HUES64 (cell line): ENCODE results near the gene MYO18A.

Source experiments
- H3K27ac ChIP-seq: 2 replicates; pipeline ENCODE4 v1.7.0; 2013; ENCODE audit warnings: low read depth, low read length, inconsistent platforms
- H3K27me3 ChIP-seq: 2 replicates; pipeline ENCODE4 v1.6.1; 2013; ENCODE audit warnings: mild to moderate bottlenecking, low read length; ENCODE audit not compliant: insufficient read depth
- H3K36me3 ChIP-seq: 2 replicates; pipeline ENCODE4 v1.6.1; 2013; ENCODE audit warnings: mild to moderate bottlenecking, low read length; ENCODE audit not compliant: insufficient read depth
- H3K4me1 ChIP-seq: 2 replicates; pipeline ENCODE4 v1.6.1; 2013; ENCODE audit warnings: mild to moderate bottlenecking, low read length, moderate library complexity; ENCODE audit not compliant: insufficient read depth
- H3K4me3 ChIP-seq: 2 replicates; pipeline ENCODE4 v1.5.1; 2013; ENCODE audit warnings: mild to moderate bottlenecking, low read length, moderate library complexity
- H3K9ac ChIP-seq: 2 replicates; pipeline ENCODE4 v1.6.1; 2013; ENCODE audit warnings: mild to moderate bottlenecking, low read depth, low read length
- H3K9me3 ChIP-seq: 2 replicates; pipeline ENCODE4 v1.6.1; 2013; ENCODE audit warnings: low read depth, low read length; ENCODE audit not compliant: insufficient read depth
- WGBS: fragments of 150-250, 120-280 bp; methylation state at CpG from one replicate; pipeline ENCODE4 v1.1.7; 2013; ENCODE audit warnings: missing lambda C conversion rate; 5-methylcytosine and 5-hydroxymethylcytosine counted together

MYO18A gene

GRCh38 chr17:29073045-29073444 is 107.2 kb downstream of the MYO18A start:
- no peaks in the 10 kb centered on the region for H3K36me3 ChIP-seq
- H3K27me3 ChIP-seq: no peaks in the 10 kb centered on the region
- 87% methylated on average over 2 of the region's 2 CpGs for WGBS

GRCh38 chr17:29071303-29071702 is 108.9 kb downstream of the MYO18A start:
- H3K9ac ChIP-seq: no peak overlapping the region
- no peak overlapping the region for H3K4me3 ChIP-seq
- no peak overlapping the region for H3K27ac ChIP-seq
- H3K27me3 ChIP-seq: no peaks in the 10 kb centered on the region
- WGBS: 100% methylated on average over 1 of the region's 1 CpG
- no peaks in the 10 kb centered on the region for H3K9me3 ChIP-seq
- no peaks in the 10 kb centered on the region for H3K36me3 ChIP-seq
- H3K4me1 ChIP-seq: peaks cover 27% of the 10 kb centered on the region

More at GRCh38 chr17:29073045-29073444, 107.2 kb downstream of the MYO18A start:
- H3K27ac ChIP-seq: no peak overlapping the region
- H3K9me3 ChIP-seq: no peaks in the 10 kb centered on the region
- no peak overlapping the region for H3K9ac ChIP-seq
- no peak overlapping the region for H3K4me3 ChIP-seq
- H3K4me1 ChIP-seq: peaks cover 35% of the 10 kb centered on the region

DNA sequence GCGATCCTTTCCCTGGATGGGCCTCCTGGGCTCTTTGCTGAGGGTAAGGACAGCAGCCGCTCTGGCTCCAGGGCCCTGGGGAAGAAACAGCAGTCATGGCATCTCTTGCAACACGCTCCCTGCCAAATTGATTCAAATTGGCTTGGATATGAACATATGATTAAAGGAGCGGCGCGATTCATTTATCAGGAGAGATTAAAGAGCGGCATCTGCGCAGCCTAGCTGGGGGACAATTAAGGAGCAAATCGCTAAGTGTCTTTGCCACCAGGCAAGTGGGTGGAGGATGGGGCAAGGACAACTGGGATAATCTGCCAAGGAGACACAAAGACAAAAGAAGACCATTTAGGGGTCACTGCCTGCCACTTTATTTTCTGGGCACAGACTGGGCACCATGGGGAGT is 109.4 kb downstream of the MYO18A start:
- WGBS: 93% methylated on average over 9 of the region's 9 CpGs
- Histone ChIP-seq H3K9me3 (no peaks in the 10 kb centered on the region), H3K36me3 (no peaks in the 10 kb centered on the region), H3K27ac (no peak overlapping the region), H3K4me3 (no peak overlapping the region), H3K27me3 (no peaks in the 10 kb centered on the region), H3K4me1 (peaks cover 26% of the 10 kb centered on the region), H3K9ac (no peak overlapping the region)

GRCh38 chr17:29070308-29070707 is 109.9 kb downstream of the MYO18A start:
- Histone ChIP-seq H3K4me1 (peaks cover 26% of the 10 kb centered on the region), H3K36me3 (no peaks in the 10 kb centered on the region)
- 85% methylated on average over 10 of the region's 10 CpGs for WGBS

GRCh38 chr17:29069526-29070041 is 110.6 kb downstream of the MYO18A start:
- Histone ChIP-seq H3K9me3 (no peaks in the 10 kb centered on the region), H3K27ac (no peak overlapping the region), H3K9ac (no peak overlapping the region), H3K36me3 (no peaks in the 10 kb centered on the region), H3K4me1 (peaks cover 26% of the 10 kb centered on the region), H3K27me3 (no peaks in the 10 kb centered on the region), H3K4me3 (no peak overlapping the region)
- WGBS: 87% methylated on average over 19 of the region's 19 CpGs

More at GRCh38 chr17:29070308-29070707, 109.9 kb downstream of the MYO18A start:
- Histone ChIP-seq H3K27ac (no peak overlapping the region), H3K9ac (no peak overlapping the region), H3K4me3 (no peak overlapping the region), H3K9me3 (no peaks in the 10 kb centered on the region), H3K27me3 (no peaks in the 10 kb centered on the region)

- 81% methylated on average over 10 of the region's 10 CpGs for WGBS
- H3K27me3 ChIP-seq: no peaks in the 10 kb centered on the region
- peaks cover 23% of the 10 kb centered on the region for H3K4me1 ChIP-seq
- H3K9ac ChIP-seq: no peak overlapping the region
- no peak overlapping the region for H3K27ac ChIP-seq
- H3K4me3 ChIP-seq: no peak overlapping the region
- no peaks in the 10 kb centered on the region for H3K36me3 ChIP-seq
- no peaks in the 10 kb centered on the region for H3K9me3 ChIP-seq
Measured at GRCh38 chr17:29068818-29069217, 111.4 kb downstream of the MYO18A start.

- Histone ChIP-seq H3K27ac (no peak overlapping the region), H3K4me3 (no peak overlapping the region), H3K4me1 (peaks cover 30% of the 10 kb centered on the region), H3K36me3 (no peaks in the 10 kb centered on the region), H3K9me3 (no peaks in the 10 kb centered on the region), H3K9ac (no peak overlapping the region), H3K27me3 (no peaks in the 10 kb centered on the region)
- WGBS: 79% methylated on average over 7 of the region's 7 CpGs
Measured at GRCh38 chr17:29066606-29067005, 113.6 kb downstream of the MYO18A start.

DNA sequence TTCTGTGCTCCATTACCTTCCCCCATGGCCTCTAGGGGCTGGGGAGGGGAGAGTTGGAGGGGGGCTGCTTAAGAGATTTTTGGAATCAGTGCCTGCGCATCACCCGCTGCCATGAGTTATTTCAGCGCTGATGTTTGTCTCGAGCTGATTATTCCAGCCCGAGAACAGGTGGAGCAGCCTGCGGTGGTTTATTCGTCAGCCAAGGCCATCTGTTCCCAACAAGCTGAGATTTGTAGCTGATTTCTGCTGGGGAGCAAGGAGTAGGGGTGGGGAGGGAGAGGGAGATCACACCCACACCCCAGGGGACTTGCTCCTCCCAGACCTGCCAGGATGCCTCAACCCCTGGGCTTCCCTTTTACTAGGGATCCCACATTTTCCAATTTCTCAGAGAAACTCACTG is 114.2 kb downstream of the MYO18A start:
- no peaks in the 10 kb centered on the region for H3K27me3 ChIP-seq
- no peak overlapping the region for H3K4me3 ChIP-seq
- 91% methylated on average over 7 of the region's 7 CpGs for WGBS
- H3K36me3 ChIP-seq: no peaks in the 10 kb centered on the region
- peaks cover 35% of the 10 kb centered on the region for H3K4me1 ChIP-seq
- H3K9me3 ChIP-seq: no peaks in the 10 kb centered on the region
- no peak overlapping the region for H3K27ac ChIP-seq
- H3K9ac ChIP-seq: no peak overlapping the region

GRCh38 chr17:29063992-29064391 is 116.2 kb downstream of the MYO18A start:
- Histone ChIP-seq H3K27me3 (no peaks in the 10 kb centered on the region), H3K9ac (no peak overlapping the region), H3K9me3 (no peaks in the 10 kb centered on the region), H3K4me3 (no peak overlapping the region), H3K27ac (no peak overlapping the region), H3K36me3 (no peaks in the 10 kb centered on the region), H3K4me1 (peaks cover 38% of the 10 kb centered on the region)
- 98% methylated on average over 7 of the region's 7 CpGs for WGBS

DNA sequence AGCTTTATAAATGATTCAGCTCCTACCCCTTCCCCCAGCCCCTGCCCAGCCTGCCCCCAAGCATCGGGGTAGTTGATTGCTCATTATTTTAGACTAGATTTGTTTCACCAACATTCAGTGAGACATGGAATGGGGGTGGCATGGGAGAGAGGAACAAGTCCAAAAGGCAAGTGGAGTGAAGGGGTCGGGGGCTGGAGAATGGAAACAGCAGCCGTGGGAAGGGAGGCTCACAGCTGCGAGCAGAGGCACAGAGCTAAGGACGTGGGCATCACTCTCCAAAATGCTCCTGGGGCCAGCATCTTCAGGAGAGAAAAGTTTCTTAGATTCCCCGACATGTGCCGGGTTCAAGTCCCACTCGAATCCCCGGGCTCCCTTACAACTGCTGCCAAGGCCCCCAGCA is 118.0 kb downstream of the MYO18A start:
- Histone ChIP-seq H3K27me3 (no peaks in the 10 kb centered on the region), H3K9me3 (no peaks in the 10 kb centered on the region), H3K9ac (no peak overlapping the region), H3K27ac (no peak overlapping the region), H3K4me1 (peaks cover 38% of the 10 kb centered on the region), H3K36me3 (no peaks in the 10 kb centered on the region), H3K4me3 (no peak overlapping the region)
- 82% methylated on average over 9 of the region's 9 CpGs for WGBS

DNA sequence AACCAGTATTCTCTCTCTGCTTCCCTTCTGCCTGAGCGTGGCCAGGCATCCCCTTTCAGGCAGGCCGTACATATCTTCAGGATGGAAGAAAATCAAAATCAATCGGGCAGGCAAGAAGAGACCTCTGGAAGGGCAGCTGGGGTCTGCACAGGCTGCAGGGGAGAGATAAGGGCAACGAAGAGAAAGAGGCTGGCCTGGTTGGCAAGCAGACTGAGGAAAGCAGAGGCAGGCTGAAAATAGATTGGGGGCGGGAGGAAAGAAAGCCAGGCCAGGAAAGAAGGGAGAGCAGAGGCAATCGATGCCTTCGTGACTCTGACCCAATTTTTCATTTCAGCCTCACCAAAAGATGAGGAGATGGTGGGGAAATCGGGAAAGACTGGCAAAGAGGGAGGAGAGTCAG is 119.2 kb downstream of the MYO18A start:
- H3K9me3 ChIP-seq: no peaks in the 10 kb centered on the region
- peaks cover 32% of the 10 kb centered on the region for H3K4me1 ChIP-seq
- 78% methylated on average over 8 of the region's 8 CpGs for WGBS
- H3K9ac ChIP-seq: no peak overlapping the region
- no peak overlapping the region for H3K4me3 ChIP-seq
- H3K27ac ChIP-seq: no peak overlapping the region
- H3K27me3 ChIP-seq: no peaks in the 10 kb centered on the region
- no peaks in the 10 kb centered on the region for H3K36me3 ChIP-seq

DNA sequence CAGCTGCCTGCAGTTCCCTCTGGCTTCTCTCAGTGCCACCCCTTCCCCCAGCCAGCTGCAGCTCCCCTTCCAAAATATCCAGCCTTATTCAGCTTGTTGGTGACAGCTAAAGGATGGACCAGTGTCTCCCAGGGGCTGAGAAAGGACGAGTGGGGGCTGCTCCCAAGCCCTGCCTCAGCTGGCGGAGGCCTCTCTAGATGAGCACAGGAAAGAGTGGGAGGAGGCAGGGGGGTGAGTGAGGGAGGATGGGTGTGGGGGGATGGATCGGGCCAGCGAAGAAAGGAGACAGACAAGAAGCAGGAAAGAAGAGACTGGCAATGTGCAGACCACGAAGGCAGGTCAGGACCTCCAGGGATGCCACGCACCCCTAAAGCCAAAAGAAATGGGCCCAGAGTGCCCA is 119.7 kb downstream of the MYO18A start:
- Histone ChIP-seq H3K27me3 (no peaks in the 10 kb centered on the region), H3K9ac (no peak overlapping the region), H3K36me3 (no peaks in the 10 kb centered on the region), H3K27ac (no peak overlapping the region), H3K9me3 (no peaks in the 10 kb centered on the region), H3K4me1 (peaks cover 32% of the 10 kb centered on the region), H3K4me3 (no peak overlapping the region)
- WGBS: 61% methylated on average over 6 of the region's 6 CpGs
